Measurements from ENCODE around the gene TRIP13.

GRCh38 chr5:930866-931265, 38.2 kb downstream of the TRIP13 start:
- TF ChIP-seq, protein P1, sequence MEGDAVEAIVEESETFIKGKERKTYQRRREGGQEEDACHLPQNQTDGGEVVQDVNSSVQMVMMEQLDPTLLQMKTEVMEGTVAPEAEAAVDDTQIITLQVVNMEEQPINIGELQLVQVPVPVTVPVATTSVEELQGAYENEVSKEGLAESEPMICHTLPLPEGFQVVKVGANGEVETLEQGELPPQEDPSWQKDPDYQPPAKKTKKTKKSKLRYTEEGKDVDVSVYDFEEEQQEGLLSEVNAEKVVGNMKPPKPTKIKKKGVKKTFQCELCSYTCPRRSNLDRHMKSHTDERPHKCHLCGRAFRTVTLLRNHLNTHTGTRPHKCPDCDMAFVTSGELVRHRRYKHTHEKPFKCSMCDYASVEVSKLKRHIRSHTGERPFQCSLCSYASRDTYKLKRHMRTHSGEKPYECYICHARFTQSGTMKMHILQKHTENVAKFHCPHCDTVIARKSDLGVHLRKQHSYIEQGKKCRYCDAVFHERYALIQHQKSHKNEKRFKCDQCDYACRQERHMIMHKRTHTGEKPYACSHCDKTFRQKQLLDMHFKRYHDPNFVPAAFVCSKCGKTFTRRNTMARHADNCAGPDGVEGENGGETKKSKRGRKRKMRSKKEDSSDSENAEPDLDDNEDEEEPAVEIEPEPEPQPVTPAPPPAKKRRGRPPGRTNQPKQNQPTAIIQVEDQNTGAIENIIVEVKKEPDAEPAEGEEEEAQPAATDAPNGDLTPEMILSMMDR (IDR thresholded peaks at IDR 0.05) = no peak
- TF ChIP-seq POLR2A (IDR thresholded peaks at IDR 0.05) = no peak

Data from lower leg skin (tissue), 3 donors.